GM12891 (cell line): ENCODE results near the gene ZBTB12.
"Not testable (repeated sequence)": the region's sequence is repeated elsewhere in the genome, so short reads cannot be mapped to it uniquely, and the experiment has no call there.

Experiments used
- POLR2AphosphoS5 ChIP-seq: IDR thresholded peaks from 2 replicates; pipeline ENCODE4 v1.6.1; 2011; ENCODE audit warnings: low read depth, low read length, control low read depth
- SPI1 ChIP-seq: IDR thresholded peaks from 2 replicates; pipeline ENCODE4 v1.6.1; 2011; ENCODE audit warnings: low read depth, low read length, control low read depth

DNA sequence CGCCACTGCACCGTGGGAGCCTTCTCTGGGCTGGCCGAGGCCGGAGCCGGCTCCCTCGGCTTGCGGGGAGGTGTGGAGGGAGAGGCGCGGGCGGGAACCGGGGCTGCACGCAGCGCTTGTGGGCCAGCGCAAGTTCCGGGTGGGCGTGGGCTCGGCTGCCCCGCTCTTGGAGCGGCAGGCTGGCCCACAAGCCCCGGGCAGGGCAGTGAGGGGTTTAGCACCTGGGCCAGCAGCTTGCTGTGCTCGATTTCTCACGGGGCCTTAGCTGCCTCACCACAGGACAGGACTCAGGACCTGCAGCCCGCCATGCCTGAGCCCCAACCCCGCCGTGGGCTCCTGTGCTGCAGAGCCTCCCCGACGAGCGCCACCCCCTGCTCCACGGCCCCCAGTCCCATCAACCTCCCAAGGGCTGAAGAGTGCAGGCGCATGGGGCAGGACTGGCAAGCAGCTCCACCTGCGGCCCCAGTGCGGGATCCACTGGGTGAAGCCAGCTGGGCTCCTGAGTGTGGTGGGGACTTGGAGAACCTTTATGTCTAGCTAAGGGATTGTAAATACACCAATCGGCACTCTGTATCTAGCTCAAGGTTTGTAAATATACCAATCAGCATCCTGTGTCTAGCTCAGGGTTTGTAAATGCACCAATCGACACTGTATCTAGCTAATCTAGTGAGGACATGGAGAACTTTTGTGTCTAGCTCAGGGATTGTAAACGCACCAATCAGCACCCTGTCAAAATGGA lies 49.7 kb downstream of the ZBTB12 start:
- TF ChIP-seq POLR2AphosphoS5, SPI1: not testable (repeated sequence)
